GM10266 (cell line): ENCODE results near the gene MDM4.

Experiments used
- DNase-seq: peaks from one replicate; pipeline ENCODE4 v3.0.0; 2012; ENCODE audit errors: extremely low spot score
- TF ChIP-seq, protein P1 (sequence below): IDR thresholded peaks from 2 replicates; pipeline ENCODE4 v1.5.1; 2012; ENCODE audit warnings: mild to moderate bottlenecking, low read depth; ENCODE audit not compliant: control insufficient read depth, insufficient read depth; ENCODE audit errors: missing control alignments

The MDM4 gene

DNA sequence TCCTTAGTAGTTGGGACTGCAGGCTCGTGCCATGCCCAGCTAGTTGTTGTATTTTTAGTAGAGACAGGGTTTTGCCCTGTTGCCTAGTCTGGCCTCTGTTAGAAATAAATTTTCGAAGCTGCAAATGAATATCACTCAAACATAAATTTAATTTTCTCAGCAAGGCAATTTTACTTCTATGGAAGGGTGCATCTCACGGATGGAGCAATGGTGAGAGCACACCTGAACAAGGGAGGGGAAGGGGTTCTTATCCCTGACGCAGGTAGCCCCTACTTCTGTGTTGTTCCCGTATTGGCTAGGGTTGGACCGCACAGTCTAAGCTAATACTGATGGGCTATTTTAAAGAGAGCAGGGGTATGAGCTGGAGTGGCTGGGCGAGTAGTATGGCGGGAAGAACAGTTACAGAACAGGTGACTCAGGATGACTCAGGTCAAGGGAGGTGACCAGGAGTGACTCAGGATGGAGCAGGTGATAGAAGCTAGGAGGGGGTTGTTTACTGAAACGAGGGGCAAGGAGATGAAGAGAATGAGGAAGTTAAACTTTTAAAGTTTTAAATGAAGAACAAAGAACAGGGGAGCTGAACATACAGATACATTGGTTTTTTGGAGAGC, 7.5 kb downstream of the MDM4 start:
- no peak for DNase-seq
- TF ChIP-seq, protein P1, sequence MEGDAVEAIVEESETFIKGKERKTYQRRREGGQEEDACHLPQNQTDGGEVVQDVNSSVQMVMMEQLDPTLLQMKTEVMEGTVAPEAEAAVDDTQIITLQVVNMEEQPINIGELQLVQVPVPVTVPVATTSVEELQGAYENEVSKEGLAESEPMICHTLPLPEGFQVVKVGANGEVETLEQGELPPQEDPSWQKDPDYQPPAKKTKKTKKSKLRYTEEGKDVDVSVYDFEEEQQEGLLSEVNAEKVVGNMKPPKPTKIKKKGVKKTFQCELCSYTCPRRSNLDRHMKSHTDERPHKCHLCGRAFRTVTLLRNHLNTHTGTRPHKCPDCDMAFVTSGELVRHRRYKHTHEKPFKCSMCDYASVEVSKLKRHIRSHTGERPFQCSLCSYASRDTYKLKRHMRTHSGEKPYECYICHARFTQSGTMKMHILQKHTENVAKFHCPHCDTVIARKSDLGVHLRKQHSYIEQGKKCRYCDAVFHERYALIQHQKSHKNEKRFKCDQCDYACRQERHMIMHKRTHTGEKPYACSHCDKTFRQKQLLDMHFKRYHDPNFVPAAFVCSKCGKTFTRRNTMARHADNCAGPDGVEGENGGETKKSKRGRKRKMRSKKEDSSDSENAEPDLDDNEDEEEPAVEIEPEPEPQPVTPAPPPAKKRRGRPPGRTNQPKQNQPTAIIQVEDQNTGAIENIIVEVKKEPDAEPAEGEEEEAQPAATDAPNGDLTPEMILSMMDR = no peak

DNA sequence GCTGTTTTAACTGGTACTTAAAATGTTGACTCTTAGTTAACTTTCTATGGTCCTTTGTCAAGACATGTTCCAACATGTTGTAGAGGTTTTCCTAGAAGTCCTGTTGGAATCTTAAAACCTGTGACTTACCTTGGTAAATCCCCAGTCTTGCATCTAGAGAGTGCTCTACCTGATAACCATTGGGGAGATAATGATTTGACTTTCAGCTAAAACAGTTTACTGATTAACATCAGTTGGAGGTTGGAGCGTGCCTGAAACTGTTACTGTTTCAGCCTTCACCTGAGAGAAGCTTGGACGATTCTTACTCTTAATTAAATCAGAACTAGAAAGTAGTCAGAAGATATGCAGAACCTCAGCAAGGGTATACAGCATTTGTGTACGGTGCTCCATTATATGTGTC, 8.8 kb downstream of the MDM4 start:
- no peak for DNase-seq
- TF ChIP-seq, protein P1 = no peak

DNA sequence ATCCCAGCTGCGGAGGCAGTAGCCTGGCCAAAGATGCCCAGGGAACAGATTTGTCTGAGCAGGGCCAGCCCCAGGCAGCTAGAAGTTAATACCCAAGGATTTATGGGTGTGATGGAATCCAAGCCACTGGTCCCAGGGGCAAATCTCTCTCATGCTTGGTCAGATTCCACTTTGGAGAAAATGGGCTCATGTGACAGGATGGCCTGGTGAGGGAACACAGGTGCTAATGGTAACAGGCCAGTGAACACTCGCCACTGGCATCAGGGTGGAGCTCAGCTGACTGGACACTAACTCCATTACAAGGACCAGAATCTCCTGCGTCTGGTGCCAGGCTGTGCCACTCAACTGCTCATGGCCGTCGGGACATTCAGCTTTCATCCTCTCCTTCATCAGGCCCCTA, 12.0 kb downstream of the MDM4 start:
- TF ChIP-seq, protein P1 = no peak

DNA sequence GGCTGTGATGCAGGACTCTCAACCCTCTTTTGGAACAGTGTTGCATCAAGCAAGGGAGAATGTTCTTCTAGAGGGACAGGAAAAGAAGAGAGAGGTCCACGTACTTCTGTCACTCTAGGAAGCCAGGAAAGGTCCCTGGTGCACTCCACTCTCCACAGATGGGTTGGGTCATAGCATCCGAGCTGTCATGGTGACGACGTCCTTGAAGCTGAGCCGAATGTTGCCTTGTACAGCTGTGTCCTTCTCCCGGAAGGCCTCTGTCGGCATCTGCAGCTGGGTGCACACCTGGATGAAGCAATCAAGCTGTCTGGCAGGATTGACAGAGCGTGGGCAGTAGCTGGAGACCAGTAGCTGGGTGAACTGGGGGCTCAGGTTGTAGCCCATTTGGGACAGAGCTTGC, 12.5 kb downstream of the MDM4 start:
- no peak for DNase-seq
- TF ChIP-seq, protein P1 = no peak

More for the DNA sequence above, 12.0 kb downstream of the MDM4 start:
- DNase-seq = no peak

DNA sequence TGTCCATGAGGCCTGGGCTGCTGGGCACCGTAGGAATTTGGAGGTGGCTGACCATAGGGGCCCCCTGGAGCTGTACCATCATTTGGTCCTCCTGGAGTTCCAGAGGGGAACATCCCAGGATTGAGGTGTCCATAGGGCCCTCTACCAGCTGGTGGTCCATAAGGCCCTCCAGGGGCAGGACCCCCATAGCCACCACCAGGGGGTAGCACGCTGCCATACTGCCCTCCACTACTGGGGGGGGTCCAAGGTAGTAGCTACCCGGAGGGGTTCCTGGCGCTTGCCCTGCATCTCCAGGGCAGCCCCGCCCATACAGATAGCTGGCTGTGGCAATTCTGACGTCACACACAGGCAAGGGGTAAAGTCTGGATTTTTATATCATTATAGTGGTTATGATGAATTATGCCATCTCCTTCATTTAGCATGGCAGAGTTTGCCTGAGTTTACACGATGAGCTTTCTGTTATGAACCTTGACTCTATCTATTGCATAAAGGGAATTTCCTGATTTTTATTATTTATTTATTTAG, 13.2 kb downstream of the MDM4 start:
- DNase-seq = no peak
- TF ChIP-seq, protein P1 = no peak

DNA sequence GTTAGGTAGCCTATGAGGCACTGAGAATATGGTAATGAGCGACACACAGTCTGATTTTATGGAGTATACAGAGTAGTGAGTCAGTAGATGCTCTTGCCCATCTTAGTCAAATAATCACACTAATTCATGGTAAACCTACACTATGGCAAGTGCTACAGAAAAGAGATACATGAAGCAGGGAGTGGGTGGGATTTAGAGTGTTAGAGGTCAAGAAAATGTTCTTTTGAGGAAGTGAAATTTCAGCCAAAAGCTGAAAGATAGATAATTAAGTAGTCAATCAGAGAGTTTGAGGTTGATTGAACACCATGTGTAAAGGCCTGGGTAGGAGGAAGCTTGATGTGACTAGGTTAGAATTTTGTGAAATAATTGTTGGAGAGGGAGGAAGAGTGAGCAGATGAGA, 14.7 kb downstream of the MDM4 start:
- TF ChIP-seq, protein P1 = no peak
- peak; percentile 45 for DNase-seq

DNA sequence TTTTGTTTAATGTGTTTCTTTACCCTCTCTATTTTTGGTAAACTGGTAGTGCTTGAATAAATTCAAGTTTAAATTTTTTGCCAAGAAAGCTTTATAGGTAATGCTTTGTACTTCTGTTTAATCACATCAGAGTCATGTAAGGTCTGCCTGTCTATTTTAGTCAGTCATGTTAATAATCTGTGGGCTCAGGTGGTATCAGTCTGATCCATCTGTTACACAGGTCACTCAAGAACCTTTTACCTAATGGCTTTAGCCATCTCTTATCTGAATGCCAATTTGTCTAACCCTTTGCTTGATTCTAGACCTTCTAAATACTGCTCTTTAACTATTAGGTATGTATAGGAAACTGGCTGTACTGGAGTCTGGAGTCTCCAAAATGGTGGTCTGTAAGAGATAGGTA, 16.6 kb downstream of the MDM4 start:
- no peak for DNase-seq

More for the DNA sequence above, 16.6 kb downstream of the MDM4 start:
- TF ChIP-seq, protein P1 = no peak
